ENCODE results near the gene PHYHIPL.
A peak's percentile ranks its signal among the peaks of the same experiment; 100 is the strongest.
"Not testable (repeated sequence)": the region's sequence is repeated elsewhere in the genome, so short reads cannot be mapped to it uniquely, and the experiment has no call there.

PHYHIPL gene

DNA sequence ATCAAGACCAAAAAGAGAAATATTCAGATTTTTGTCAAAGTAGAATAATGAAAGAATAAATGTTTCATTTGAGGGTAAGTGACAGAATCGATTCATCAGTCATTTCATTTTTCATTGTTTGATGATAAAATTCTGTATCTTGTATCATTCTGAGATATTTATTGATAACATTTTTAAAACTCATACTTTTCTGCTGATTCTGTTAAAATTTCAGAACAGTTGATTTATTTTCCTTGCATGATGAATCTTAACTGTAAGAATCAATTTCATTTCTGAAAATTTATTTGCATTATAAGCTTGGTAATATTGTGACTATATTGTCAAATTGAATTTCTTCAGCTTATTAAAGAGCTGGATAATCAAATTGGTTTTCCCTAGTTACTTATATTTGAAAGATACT lies 13.9 kb downstream of the PHYHIPL start:
- no peak for DNase-seq

- no peak for DNase-seq
These were observed 29.8 kb downstream of the PHYHIPL start for GRCh38 chr10:59206204-59206720.

- no peak for DNase-seq
These were observed 35.9 kb downstream of the PHYHIPL start for GRCh38 chr10:59212301-59212798.

- DNase-seq, result no peak
These were observed 37.7 kb downstream of the PHYHIPL start for GRCh38 chr10:59214160-59214559.

DNA sequence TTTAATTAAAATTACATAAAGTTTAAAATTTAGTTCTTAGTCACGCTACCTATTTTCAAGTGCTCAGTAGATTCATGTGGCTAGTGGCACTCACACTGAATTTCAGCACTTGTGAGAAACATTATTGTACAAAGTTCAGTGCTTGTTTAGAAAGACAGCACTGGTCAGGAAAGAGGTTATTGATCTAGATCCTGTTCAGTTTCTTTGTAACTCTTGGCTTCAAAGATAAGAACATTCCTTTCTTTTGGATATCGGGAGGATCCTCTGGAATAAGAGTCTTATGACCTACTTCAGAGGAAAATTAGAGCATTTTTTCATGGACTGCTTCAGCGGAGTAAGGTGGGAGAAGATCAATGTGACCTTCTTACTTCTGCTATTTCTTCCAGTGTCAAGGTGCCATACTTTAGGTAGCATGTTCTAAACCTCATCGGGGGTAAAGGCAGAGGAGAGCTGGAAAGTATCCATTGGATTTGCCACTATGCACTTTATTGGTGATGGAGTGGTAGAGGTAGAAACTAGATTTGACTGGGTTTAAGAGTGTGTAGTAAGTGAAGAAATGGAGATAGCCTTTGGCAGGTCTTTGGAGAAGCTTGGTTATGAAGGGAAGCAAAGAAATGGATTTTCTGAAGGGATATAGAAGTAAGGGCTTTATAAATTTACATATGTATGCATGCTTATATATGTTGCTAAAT lies 39.9 kb downstream of the PHYHIPL start:
- DNase-seq, result no peak

GRCh38 chr10:59222788-59223187 lies 46.3 kb downstream of the PHYHIPL start:
- DNase-seq, result no peak

DNA sequence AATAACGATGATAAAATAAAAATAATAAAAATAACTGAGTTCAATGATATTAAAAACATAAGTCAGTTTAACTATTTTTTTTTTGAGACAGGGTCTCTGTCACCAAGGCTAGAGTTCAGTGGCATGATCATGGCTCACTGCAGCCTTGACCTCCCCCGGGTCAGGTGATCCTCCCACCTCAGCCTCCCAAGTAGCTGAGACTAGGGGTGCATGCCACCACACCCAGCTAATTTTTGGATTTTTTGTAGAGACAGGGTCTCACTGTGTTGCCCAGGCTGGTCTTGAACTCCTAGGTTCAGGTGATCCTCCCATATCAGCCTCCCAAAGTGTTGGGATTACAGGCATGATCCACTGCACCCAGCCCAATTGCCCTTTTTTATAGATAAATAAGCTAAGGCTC lies 47.2 kb downstream of the PHYHIPL start:
- not testable (repeated sequence) for DNase-seq

- no peak for DNase-seq
These were observed 48.8 kb downstream of the PHYHIPL start for GRCh38 chr10:59225211-59225610.

- peak in 6 of 56 donors; percentile 5 to 25 (median 12) for DNase-seq
These were observed 50.8 kb downstream of the PHYHIPL start for GRCh38 chr10:59227136-59227673.

- DNase-seq, result no peak
These were observed 53.0 kb downstream of the PHYHIPL start for GRCh38 chr10:59229441-59229840.

GRCh38 chr10:59234194-59234593 lies 57.8 kb downstream of the PHYHIPL start:
- no peak for DNase-seq

GRCh38 chr10:59234816-59235429 lies 58.5 kb downstream of the PHYHIPL start:
- peak in 2 of 56 donors; percentile 2 to 24 for DNase-seq

DNA sequence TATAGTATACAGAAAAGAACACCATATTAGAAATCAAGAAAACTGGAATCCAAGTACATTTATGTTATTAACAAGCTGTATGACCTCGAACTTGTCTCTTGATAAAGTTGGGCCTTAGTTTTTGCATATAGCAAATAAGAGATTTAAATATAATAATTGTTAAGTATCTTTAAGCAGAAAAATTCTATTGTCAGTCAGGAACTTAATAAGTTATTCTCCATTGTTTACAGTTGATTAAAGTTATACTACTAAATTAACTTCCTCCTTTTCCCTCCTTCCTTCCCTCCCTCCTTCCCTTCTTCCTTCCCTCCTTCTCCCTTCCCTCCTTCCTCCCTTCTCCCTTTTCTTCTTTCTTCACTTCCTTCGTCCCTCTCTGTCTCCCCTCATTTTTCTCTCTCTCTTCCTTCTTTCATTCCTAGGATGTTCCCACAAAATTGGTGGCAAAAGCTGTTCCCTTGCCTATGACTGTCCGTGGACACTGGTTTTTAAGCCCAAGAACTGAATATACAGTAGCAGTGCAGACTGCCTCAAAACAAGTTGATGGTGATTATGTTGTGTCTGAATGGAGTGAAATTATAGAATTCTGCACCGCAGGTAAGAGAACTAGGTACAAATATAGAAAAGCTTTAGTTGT lies 59.7 kb downstream of the PHYHIPL start:
- DNase-seq, result no peak

- DNase-seq, result no peak
These were observed 61.3 kb downstream of the PHYHIPL start for GRCh38 chr10:59237775-59238174.

- not testable (repeated sequence) for DNase-seq
These were observed 62.7 kb downstream of the PHYHIPL start for GRCh38 chr10:59239108-59239507.

DNA sequence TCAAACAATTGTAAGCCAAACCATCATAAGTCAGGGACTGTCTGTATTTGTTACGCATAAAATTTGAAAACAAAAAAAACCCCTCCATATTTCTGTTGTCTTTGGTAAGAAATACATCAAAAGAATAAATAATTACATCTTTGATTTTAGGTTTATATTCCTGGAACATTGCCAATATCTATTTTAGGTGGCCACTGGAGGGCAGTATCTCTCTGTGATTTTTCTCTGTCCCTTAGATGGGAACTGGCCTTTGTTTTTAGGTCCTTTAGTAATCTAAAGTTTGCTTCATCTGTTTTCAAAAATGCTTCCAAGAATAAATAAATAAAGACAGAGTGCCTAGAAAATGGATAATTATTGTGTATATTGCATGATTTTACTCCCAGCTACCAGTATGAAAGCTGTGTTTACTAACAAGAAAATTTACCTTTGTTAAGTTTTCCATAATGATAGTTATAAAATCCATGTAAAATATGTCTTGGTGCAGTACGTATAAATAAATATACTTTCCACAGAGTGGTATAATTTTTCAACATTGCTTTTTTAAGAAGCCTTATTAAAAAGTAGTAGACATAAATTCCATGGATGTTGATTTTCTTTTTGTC lies 64.2 kb downstream of the PHYHIPL start:
- peak in 1 of 56 donors; percentile 3 for DNase-seq

DNA sequence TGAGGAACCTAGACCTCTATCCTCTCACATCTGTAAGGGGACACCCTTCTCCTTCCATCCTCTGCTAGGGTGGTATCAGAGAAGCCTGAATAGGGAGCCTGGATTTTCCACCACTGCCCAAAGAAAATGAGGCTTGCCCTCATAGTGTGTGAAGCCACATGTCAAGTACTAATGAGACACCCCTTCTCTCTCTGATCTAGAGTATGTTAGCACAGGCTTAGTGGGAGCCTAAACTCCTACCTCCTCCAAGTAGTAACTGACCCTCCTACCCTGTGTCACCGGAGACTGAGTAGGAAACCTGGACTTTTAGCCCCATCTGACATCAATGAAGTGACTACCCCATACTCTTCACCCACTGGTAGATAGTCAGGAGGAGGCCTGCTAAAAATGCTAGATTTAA lies 65.6 kb downstream of the PHYHIPL start:
- DNase-seq, result no peak

GRCh38 chr10:59242991-59243390 lies 66.5 kb downstream of the PHYHIPL start:
- DNase-seq, result no peak

- no peak for DNase-seq
These were observed 67.3 kb downstream of the PHYHIPL start for GRCh38 chr10:59243611-59244195.

DNA sequence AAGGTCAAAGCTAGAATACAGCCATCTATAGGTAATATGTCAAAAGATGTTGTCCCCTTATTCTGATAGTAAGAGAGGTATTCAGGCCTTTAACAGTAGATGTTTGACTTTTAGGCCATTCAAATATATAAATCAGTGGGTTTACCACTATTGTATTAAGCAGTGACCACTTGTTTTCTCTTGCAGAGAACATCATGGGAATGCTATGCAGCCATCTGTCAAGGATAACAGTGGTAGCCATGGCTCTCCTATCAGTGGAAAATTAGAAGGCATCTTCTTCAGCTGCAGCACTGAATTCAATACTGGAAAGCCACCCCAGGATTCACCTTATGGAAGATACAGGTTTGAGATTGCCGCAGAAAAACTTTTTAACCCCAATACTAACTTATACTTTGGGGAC lies 68.4 kb downstream of the PHYHIPL start:
- no peak for DNase-seq

GRCh38 chr10:59245686-59246085 lies 69.2 kb downstream of the PHYHIPL start:
- DNase-seq, result no peak
